AG04449 (cell line): ENCODE data around the gene CTXN1.
"Not testable (repeated sequence)": the region's sequence is repeated elsewhere in the genome, so short reads cannot be mapped to it uniquely, and the experiment has no call there.

Experiments used
- CTCF ChIA-PET: fragments of 350-600 bp; formaldehyde crosslinking; extraction: SDS; loops from one replicate; lab custom pipeline; 2021; ENCODE audit warnings: antibody characterized with exemption; lab: Yijun Ruan, JAX
- POLR2A ChIA-PET: fragments of 400-600, 350-600 bp; formaldehyde crosslinking; extraction: SDS; loops from one replicate; lab custom pipeline; 2020; ENCODE audit warnings: antibody characterized with exemption, inconsistent platforms; lab: Yijun Ruan, JAX
- DNase-seq: peaks from one replicate; pipeline ENCODE4 v3.0.0-alpha.2; 2010; ENCODE audit warnings: low read depth, low spot score
- H3K4me3 ChIP-seq: 2 replicates; pipeline ENCODE4 v1.5.1; 2011; ENCODE audit warnings: low read depth, mild to moderate bottlenecking, control low read depth, low read length
- TF ChIP-seq, protein P1 (sequence below): IDR thresholded peaks from one replicate; pipeline ENCODE4 v1.5.1; 2011; ENCODE audit warnings: mild to moderate bottlenecking, moderate library complexity, low read length, control low read depth, inconsistent platforms; ENCODE audit not compliant: insufficient read depth; ENCODE audit errors: missing control alignments

The CTXN1 gene

DNA sequence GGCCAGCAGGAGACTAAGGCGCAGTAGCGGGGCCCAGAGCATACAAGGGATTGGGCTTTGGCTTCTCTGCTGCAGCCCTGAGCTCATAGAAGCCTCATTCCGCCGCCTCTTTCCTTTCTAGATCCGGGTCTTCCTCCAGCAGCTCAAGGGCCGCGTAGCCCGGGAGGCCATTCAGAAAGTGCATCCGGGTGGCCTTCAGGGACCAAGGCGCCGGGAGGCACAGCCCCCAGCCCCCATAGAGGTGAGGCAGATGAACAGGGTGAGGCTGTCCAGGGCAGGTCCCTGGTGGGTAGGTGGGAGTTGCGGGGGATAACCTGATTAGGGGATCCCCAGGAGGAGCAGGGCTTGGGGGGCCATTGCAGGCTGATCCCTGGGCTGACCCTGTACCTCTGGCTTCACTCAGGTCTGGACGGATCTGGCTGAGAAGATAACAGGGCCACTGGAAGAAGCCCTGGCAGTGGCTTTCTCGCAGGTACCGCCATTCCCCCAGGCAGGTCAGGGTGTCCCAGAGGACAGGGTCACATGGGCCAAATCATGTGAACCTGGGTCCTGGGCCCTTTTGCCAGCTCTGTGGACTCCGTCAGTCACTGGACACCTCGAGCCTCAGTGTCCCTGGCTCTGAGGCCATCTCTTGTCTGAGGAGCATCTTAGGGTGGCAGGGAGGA lies 4.5 kb downstream of the CTXN1 start:
- peak overlapping the region; percentile 66 for H3K4me3 ChIP-seq
- POLR2A ChIA-PET: interaction anchor here (0.8 to 2.3 kb wide), 5 partner anchors 8 to 52 kb away, joined by 4 to 13 read pairs (median 6); partner anchors contain the start of genes LRRC8E, MAP2K7 and TIMM44
- CTCF ChIA-PET: interaction anchor here (0.7 to 5.9 kb wide), 9 partner anchors 8 to 81 kb away, joined by 3 to 29 read pairs (median 8); partner anchors contain the start of gene TIMM44
- no peak for DNase-seq
- TF ChIP-seq, protein P1, sequence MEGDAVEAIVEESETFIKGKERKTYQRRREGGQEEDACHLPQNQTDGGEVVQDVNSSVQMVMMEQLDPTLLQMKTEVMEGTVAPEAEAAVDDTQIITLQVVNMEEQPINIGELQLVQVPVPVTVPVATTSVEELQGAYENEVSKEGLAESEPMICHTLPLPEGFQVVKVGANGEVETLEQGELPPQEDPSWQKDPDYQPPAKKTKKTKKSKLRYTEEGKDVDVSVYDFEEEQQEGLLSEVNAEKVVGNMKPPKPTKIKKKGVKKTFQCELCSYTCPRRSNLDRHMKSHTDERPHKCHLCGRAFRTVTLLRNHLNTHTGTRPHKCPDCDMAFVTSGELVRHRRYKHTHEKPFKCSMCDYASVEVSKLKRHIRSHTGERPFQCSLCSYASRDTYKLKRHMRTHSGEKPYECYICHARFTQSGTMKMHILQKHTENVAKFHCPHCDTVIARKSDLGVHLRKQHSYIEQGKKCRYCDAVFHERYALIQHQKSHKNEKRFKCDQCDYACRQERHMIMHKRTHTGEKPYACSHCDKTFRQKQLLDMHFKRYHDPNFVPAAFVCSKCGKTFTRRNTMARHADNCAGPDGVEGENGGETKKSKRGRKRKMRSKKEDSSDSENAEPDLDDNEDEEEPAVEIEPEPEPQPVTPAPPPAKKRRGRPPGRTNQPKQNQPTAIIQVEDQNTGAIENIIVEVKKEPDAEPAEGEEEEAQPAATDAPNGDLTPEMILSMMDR: no peak

DNA sequence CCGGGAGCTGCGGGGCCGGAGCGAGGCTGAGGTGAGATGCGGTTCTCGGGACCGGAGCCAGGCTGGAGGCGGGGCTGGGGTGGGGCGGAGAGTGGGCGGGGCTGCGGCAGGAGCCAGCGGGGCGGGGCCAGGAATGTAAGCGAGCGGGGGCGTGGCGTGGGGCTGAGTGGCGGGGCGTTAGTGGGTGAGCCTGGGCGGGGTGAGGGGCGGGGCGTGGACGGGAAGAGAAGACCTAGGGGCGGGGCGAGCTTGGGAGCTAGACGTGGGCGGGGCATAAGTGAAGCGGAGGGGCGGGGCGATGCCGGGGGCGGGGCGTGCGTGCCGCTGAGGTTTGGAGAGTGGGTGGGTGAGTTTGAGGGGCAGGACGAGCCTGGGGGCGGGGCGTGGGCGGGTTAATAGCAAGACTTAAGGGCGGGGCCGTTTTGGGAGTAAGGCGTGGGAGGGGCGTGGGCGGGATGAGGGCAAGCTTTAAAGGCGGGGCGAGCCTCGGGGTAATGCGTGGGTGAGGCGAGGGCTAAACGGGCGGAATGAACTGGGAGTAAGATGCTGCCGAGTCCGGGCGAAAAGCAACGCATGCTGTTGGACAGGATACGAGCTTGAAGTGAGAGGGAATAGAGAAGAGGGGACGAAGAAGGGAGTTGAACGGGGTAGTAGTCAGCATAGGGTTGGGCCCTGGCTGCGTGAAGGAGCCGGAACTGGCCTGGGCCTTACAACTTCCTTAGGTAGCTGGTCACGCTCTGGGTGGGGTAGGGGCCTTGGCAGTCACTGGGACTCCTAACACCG lies 5.2 kb downstream of the CTXN1 start:
- DNase-seq: peak; percentile 74
- ChIA-PET POLR2A (interaction anchor here (0.5 to 2.3 kb wide), 10 partner anchors 8 to 593 kb away, joined by 3 to 13 read pairs (median 4); partner anchors contain the start of genes LRRC8E, MAP2K7, TIMM44 and ZNF414), CTCF (interaction anchor here (0.7 to 5.9 kb wide), 12 partner anchors 8 to 81 kb away, joined by 3 to 29 read pairs (median 8); partner anchors contain the start of genes MAP2K7 and TIMM44)
- TF ChIP-seq, protein P1: no peak
- H3K4me3 ChIP-seq: peak overlapping the region; percentile 78

DNA sequence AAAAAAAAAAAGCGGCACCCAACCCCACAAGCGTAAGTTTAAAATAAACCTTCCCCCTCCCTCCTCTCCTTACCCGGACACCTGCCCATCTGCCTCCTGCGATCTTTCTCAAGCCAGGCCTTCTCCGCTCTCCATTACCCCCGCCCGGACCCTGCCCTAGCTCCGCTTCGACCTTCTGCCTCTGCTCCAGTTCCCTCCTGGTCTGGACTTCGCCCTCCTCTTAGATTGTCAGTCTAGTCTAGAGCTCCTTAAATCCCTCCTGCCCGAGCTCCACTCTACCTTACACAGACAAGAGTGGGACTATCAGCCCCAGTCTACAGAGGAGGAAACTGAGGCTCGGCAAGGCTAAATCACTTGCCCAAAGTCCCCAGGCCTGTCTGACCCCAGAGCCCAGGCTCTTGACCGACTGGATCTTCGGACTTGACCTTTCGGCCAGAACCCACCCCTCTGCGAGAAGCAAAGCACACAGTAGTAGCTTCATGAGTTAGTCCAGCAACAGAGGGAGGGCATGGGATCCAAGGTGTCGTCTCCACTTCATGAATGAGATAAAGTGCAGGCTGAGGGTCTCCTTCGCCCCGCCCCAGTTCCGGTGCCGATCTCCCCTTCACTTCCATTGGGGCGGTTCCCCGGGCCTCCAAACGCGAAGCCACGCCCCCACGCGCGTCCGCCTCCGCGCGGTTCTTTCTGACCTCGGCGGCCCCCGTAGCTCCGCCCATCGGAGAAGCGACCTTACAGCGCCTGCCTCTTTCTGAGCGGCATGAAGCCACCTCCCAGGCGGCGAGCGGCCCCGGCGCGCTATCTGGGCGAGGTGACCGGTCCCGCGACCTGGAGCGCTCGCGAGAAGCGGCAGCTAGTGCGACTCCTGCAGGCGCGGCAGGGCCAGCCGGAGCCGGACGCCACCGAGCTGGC lies 6.1 kb downstream of the CTXN1 start, which contains the start of gene SNAPC2:
Gene SNAPC2, plus strand, starts transcription at position 729 of the 909 bp plus-strand sequence. Its CDS starts 29 bp downstream, at position 758.
- H3K4me3 ChIP-seq: peak within 1 kb of the TSS; percentile 78
- ChIA-PET CTCF (interaction anchor here (0.6 to 5.9 kb wide), 12 partner anchors 9 to 82 kb away, joined by 3 to 29 read pairs (median 8); partner anchors contain the start of genes MAP2K7 and TIMM44), POLR2A (interaction anchor here (0.5 to 2.3 kb wide), 7 partner anchors 8 to 51 kb away, joined by 3 to 13 read pairs (median 6); partner anchors contain the start of genes MAP2K7 and TIMM44)
- TF ChIP-seq, protein P1: no peak
- peak; percentile 61 for DNase-seq

DNA sequence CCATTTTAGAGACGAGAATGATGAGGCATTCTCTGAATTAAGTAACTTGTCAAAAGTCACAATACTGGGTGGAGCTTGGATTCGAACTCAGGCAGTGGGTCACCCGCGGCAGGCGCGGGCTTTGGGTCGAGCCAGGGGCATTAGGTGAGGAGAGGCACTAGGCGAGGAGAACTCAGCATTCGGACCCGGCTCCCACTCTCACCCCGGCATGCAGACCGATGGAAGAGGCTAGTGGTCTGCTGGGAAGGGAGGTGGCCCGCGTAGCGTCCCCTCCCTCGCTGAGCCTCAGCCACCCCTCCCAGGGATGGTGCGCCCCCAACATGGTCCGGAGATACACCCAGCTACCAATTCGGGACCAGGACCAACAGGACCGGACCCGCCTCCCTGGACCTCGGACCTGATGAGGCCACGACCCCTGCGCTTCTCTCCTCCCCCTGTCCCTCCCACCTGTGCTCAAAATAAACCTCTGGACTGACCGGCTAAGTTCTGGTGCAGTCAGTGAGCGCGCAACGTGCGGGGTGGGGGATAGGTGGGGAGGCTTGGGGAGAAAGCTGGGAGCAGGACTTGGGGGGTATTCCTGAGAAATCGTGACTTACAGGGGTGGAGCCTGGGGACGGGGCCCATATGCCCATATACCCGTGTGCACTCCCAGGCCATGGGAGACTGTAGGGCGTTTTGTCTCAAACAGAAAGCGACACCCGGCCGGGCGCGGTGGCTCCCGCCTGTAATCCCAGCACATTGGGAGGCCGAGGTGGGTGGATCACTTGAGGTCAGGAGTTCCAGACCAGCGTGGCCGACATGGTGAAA lies 7.1 kb downstream of the CTXN1 start:
- no peak overlapping the region; the same call in 1 of the 2 replicates for H3K4me3 ChIP-seq
- ChIA-PET CTCF (interaction anchor here (0.8 to 5.9 kb wide), 13 partner anchors 9 to 335 kb away, joined by 3 to 29 read pairs (median 7); partner anchors contain the start of genes MAP2K7 and TIMM44), POLR2A (interaction anchor here (1.2 to 1.3 kb wide), 2 partner anchors 10 to 15 kb away, joined by 3 to 6 read pairs; partner anchors contain the start of gene MAP2K7)
- TF ChIP-seq, protein P1: no peak
- no peak for DNase-seq

DNA sequence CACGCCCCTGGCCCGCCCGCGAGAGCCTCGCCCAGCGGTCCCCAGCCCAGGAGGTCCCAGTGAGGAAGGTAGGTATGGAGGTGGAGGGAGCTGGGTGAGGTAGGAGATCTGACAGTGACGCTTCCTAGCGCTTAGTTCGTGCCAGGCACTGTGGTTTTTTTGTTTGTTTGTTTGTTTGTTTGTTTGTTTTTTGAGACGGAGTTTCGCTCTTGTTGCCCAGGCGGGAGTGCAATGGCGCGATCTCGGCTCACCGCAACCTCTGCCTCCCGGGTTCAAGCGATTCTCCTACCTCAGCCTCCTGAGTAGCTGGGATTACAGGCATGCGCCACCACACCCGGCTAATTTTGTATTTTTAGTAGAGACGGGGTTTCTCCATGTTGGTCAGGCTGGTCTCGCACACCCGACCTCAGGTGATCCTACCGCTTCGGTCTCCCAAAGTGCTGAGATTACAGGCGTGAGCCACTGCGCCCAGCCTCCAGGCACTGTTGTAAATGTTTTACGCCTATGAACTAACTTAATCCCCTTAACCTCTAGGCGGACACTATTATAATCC lies 7.8 kb downstream of the CTXN1 start:
- peak overlapping the region; percentile 41 for H3K4me3 ChIP-seq
- ChIA-PET CTCF (interaction anchor here (0.8 to 5.9 kb wide), 11 partner anchors 9 to 336 kb away, joined by 3 to 29 read pairs (median 7); partner anchors contain the start of genes MAP2K7 and TIMM44), POLR2A (interaction anchor here (0.7 to 1.3 kb wide), 2 partner anchors 13 to 14 kb away, joined by 3 to 6 read pairs; partner anchors contain the start of gene MAP2K7)
- DNase-seq: not testable (repeated sequence)
